K562 (cell line): Measurements from ENCODE around the gene BORCS8. TPM values are rescaled to one million over a fixed set of nuclear protein-coding genes. Genes with fewer than 3 reads are reported as not detected.
A peak's percentile ranks its signal among the peaks of the same experiment; 100 is the strongest.

Experiments used
- ARNT ChIP-seq, 2 experiments: fragments of 450-650 bp; IDR thresholded peaks; 2 replicates each; pipeline ENCODE4 v1.6.1; 2016; ENCODE audit warnings: mild to moderate bottlenecking in 1 of 2
- BRCA1 ChIP-seq, 2 experiments: fragments of 450-650 bp in 1 of 2; sonication (generic) in 1 of 2; formaldehyde crosslinking in 1 of 2; IDR thresholded peaks; 2 replicates each; pipeline versions ENCODE4 v1.5.0 to v1.6.1; 2017 to 2020; ENCODE audit warnings: mild to moderate bottlenecking in 1 of 2, missing genetic modification reagents in 1 of 2
- BRD9 ChIP-seq: fragments of 450-650 bp; IDR thresholded peaks from 2 replicates; pipeline ENCODE4 v1.6.1; 2018; ENCODE audit warnings: low read depth; ENCODE audit not compliant: partially characterized antibody
- ESRRA ChIP-seq: fragments of 450-650 bp; IDR thresholded peaks from 2 replicates; pipeline ENCODE4 v1.6.1; 2014; ENCODE audit warnings: low read depth, mild to moderate bottlenecking, moderate library complexity, borderline replicate concordance
- LCOR ChIP-seq: sonication (generic); formaldehyde crosslinking; IDR thresholded peaks from 2 replicates; pipeline ENCODE4 v1.8.0; 2022; ENCODE audit warnings: mild to moderate bottlenecking, missing genetic modification reagents
- MEF2D ChIP-seq: conservative IDR thresholded peaks from 2 replicates; pipeline ENCODE4 v1.6.1; 2016; ENCODE audit warnings: low read depth, missing genetic modification characterization, missing compliant biosample characterization
- MTF1 ChIP-seq: fragments of 250-450 bp; sonication (Bioruptor Pico); IDR thresholded peaks from 2 replicates; pipeline ENCODE4 v1.9.0; 2021; ENCODE audit warnings: moderate library complexity, mild to moderate bottlenecking, inconsistent platforms, borderline replicate concordance
- MXI1 ChIP-seq: IDR thresholded peaks from 2 replicates; pipeline ENCODE4 v1.6.1; 2011; ENCODE audit warnings: low read depth, mild to moderate bottlenecking, improper control_type of control experiment, low read length
- MYNN ChIP-seq, 2 experiments: sonication (generic); formaldehyde crosslinking in 1 of 2; IDR thresholded peaks; 2 replicates each; pipeline versions ENCODE4 v1.5.0 to v1.6.1; 2016 to 2020; ENCODE audit warnings: antibody characterized with exemption in 1 of 2, missing genetic modification reagents in 1 of 2
- NR2C1 ChIP-seq, 2 experiments: fragments of 450-650 bp; IDR thresholded peaks; 2 replicates each; pipeline ENCODE4 v1.6.1; 2017; ENCODE audit warnings: mild to moderate bottlenecking in 2 of 2, antibody characterized with exemption in 1 of 2, inconsistent platforms in 1 of 2, missing compliant biosample characterization in 1 of 2, missing genetic modification characterization in 1 of 2
- SMAD3 ChIP-seq: fragments of 450-650 bp; formaldehyde crosslinking; conservative IDR thresholded peaks from 2 replicates; pipeline ENCODE4 v1.4.0; 2020; ENCODE audit warnings: mild to moderate bottlenecking
- SRSF9 ChIP-seq: fragments of 200-400 bp; formaldehyde crosslinking; IDR thresholded peaks from 2 replicates; pipeline ENCODE4 v1.6.1; 2017; ENCODE audit warnings: low read depth, low read length, borderline replicate concordance
- STAT5A ChIP-seq: IDR thresholded peaks from 2 replicates; pipeline ENCODE4 v1.6.1; 2012; ENCODE audit warnings: low read length, inconsistent platforms, borderline replicate concordance
- USF1 ChIP-seq: sonication (generic); formaldehyde crosslinking; IDR thresholded peaks from 2 replicates; pipeline ENCODE4 v1.9.0; 2022; ENCODE audit warnings: mild to moderate bottlenecking, missing genetic modification reagents
- ZKSCAN8 ChIP-seq: fragments of 200-800 bp; sonication (Bioruptor generic); IDR thresholded peaks from 2 replicates; pipeline ENCODE4 v1.6.1; 2016; ENCODE audit warnings: missing genetic modification characterization, missing compliant biosample characterization
- ZNF124 ChIP-seq: sonication (generic); formaldehyde crosslinking; IDR thresholded peaks from 2 replicates; pipeline ENCODE4 v1.8.1; 2022; ENCODE audit warnings: missing genetic modification reagents
- ZNF780A ChIP-seq: fragments of 250-450 bp; sonication (Bioruptor Pico); IDR thresholded peaks from 2 replicates; pipeline ENCODE4 v1.5.0; 2021; ENCODE audit warnings: mild to moderate bottlenecking
- polyA plus RNA-seq, 8 experiments: library from polyadenylated mRNA; depleted of rRNA in 4 of 8; stranded (reverse) in 5 of 8; unstranded in 3 of 8; fragments of >200 nt; fragmentation: Nextera tagmentation in 2 of 8; fragmentation: Illumina TruSeq in 1 of 8; extraction: Ambion mirVana in 2 of 8; extraction: Trizol in 1 of 8; gene quantifications; 2 replicates each; pipeline versions ENCODE4 v1.2.1 to v1.2.3, GENCODE V29; 2011 to 2014; ENCODE audit warnings: inconsistent platforms in 1 of 8, missing spikeins in 1 of 8
- total RNA-seq, 7 experiments: library from RNA; depleted of rRNA in 6 of 7; stranded (reverse); fragments of >200 nt in 6 of 7; fragmentation: Illumina TruSeq in 2 of 7; extraction: Trizol in 2 of 7; gene quantifications; 2 replicates each; pipeline versions ENCODE4 v1.2.1 to v1.2.3, GENCODE V29; 2011 to 2021; ENCODE audit warnings: low replicate concordance in 1 of 7
- TF ChIP-seq, protein P1 (sequence below), 2 experiments: fragments of 450-650 bp; IDR thresholded peaks; 2 replicates each; pipeline ENCODE4 v1.6.1; 2018; ENCODE audit warnings: mild to moderate bottlenecking in 2 of 2, low read depth in 1 of 2; ENCODE audit not compliant: partially characterized antibody in 2 of 2
- TF ChIP-seq, protein P2 (sequence below), 2 experiments: fragments of 450-650 bp; IDR thresholded peaks; 2 replicates each; pipeline ENCODE4 v1.6.1; 2016
- TF ChIP-seq, protein P3 (sequence below): fragments of 450-650 bp; IDR thresholded peaks from 2 replicates; pipeline ENCODE4 v1.6.1; 2018; ENCODE audit warnings: mild to moderate bottlenecking, low read depth; ENCODE audit not compliant: partially characterized antibody

BORCS8 gene
- total and polyA plus RNA-seq, 9 of the 15 experiments (the other 6 are each of a cell fraction or from before 2014, with no cell fraction given) = 4.6 to 33.6 (median 16.3) TPM

DNA sequence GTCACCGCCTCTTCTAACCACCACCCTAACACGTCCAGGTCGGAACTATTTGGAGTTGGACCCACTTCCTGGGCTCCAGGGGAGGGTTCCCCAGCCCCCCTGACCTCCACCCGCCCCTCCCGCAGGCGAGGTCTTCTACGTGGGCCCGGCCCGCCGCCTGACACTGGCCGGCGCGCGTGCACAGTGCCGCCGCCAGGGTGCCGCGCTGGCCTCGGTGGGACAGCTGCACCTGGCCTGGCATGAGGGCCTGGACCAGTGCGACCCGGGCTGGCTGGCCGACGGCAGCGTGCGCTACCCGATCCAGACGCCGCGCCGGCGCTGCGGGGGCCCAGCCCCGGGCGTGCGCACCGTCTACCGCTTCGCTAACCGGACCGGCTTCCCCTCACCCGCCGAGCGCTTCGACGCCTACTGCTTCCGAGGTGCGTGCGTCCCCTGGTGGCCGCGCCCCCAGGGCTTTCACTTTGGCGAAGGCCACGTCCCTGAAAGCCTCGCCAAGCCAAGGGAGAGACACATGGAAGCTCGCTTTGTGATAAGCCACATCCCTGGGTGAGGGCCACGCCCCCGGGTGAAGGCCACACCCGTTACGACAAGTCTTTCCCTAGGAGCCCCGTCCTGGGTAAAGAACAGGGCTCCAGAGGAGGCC lies 33.0 kb upstream of the BORCS8 start (continued):
- TF ChIP-seq, protein P1, sequence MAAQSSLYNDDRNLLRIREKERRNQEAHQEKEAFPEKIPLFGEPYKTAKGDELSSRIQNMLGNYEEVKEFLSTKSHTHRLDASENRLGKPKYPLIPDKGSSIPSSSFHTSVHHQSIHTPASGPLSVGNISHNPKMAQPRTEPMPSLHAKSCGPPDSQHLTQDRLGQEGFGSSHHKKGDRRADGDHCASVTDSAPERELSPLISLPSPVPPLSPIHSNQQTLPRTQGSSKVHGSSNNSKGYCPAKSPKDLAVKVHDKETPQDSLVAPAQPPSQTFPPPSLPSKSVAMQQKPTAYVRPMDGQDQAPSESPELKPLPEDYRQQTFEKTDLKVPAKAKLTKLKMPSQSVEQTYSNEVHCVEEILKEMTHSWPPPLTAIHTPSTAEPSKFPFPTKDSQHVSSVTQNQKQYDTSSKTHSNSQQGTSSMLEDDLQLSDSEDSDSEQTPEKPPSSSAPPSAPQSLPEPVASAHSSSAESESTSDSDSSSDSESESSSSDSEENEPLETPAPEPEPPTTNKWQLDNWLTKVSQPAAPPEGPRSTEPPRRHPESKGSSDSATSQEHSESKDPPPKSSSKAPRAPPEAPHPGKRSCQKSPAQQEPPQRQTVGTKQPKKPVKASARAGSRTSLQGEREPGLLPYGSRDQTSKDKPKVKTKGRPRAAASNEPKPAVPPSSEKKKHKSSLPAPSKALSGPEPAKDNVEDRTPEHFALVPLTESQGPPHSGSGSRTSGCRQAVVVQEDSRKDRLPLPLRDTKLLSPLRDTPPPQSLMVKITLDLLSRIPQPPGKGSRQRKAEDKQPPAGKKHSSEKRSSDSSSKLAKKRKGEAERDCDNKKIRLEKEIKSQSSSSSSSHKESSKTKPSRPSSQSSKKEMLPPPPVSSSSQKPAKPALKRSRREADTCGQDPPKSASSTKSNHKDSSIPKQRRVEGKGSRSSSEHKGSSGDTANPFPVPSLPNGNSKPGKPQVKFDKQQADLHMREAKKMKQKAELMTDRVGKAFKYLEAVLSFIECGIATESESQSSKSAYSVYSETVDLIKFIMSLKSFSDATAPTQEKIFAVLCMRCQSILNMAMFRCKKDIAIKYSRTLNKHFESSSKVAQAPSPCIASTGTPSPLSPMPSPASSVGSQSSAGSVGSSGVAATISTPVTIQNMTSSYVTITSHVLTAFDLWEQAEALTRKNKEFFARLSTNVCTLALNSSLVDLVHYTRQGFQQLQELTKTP (IDR thresholded peaks at IDR 0.05; ENCODE audit: low read depth in 1 of 2, partially characterized antibody in 2 of 2) = no peak
- TF ChIP-seq, protein P2, sequence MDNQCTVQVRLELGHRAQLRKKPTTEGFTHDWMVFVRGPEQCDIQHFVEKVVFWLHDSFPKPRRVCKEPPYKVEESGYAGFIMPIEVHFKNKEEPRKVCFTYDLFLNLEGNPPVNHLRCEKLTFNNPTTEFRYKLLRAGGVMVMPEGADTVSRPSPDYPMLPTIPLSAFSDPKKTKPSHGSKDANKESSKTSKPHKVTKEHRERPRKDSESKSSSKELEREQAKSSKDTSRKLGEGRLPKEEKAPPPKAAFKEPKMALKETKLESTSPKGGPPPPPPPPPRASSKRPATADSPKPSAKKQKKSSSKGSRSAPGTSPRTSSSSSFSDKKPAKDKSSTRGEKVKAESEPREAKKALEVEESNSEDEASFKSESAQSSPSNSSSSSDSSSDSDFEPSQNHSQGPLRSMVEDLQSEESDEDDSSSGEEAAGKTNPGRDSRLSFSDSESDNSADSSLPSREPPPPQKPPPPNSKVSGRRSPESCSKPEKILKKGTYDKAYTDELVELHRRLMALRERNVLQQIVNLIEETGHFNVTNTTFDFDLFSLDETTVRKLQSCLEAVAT (IDR thresholded peaks at IDR 0.05) = no peak
- TF ChIP-seq NR2C1 (IDR thresholded peaks at IDR 0.05) (no peak), NR2C1 (tag; IDR thresholded peaks at IDR 0.05) (no peak), BRCA1 (IDR thresholded peaks at IDR 0.05) (no peak), BRCA1 (CRISPR knock-in tag; IDR thresholded peaks at IDR 0.05) (no peak), ZNF124 (CRISPR knock-in tag) (no peak), USF1 (CRISPR knock-in tag) (peak; percentile 26; the same call in 1 of the 2 replicates), BRD9 (no peak), STAT5A (no peak), MEF2D (tag) (no peak), MXI1 (0 out of 2 replicates have a peak, but pooled peaks have one; percentile 55), ZNF780A (CRISPR knock-in tag) (no peak), MYNN (IDR thresholded peaks at IDR 0.05) (peak; percentile 53; the same call in 1 of the 2 replicates), MYNN (CRISPR knock-in tag; IDR thresholded peaks at IDR 0.05) (no peak), LCOR (0 out of 2 replicates have a peak, but pooled peaks have one; percentile 36), MTF1 (CRISPR knock-in tag) (no peak), ZKSCAN8 (CRISPR knock-in tag) (no peak), ARNT (IDR thresholded peaks at IDR 0.05) (no peak), SMAD3 (CRISPR knock-in tag) (no peak), ESRRA (peak; percentile 70; the same call in 1 of the 2 replicates), SRSF9 (no peak)
- TF ChIP-seq, protein P3, sequence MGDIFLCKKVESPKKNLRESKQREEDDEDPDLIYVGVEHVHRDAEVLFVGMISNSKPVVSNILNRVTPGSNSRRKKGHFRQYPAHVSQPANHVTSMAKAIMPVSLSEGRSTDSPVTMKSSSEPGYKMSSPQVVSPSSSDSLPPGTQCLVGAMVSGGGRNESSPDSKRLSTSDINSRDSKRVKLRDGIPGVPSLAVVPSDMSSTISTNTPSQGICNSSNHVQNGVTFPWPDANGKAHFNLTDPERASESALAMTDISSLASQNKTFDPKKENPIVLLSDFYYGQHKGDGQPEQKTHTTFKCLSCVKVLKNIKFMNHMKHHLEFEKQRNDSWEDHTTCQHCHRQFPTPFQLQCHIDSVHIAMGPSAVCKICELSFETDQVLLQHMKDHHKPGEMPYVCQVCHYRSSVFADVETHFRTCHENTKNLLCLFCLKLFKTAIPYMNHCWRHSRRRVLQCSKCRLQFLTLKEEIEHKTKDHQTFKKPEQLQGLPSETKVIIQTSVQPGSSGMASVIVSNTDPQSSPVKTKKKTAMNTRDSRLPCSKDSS = no peak
